Bronchial epithelial cell (primary cell): ENCODE data around the gene IL4I1. TPM values are rescaled to one million over a fixed set of nuclear protein-coding genes. Genes with fewer than 3 reads are reported as not detected.

Experiments
- DNase-seq: peaks from one replicate; pipeline ENCODE4 v3.0.0-alpha.2; 2010; ENCODE audit warnings: low read depth
- FAIRE-seq: peaks from 2 replicates; lab custom pipeline; 2011; peaks lifted over from hg19 to GRCh38; lab: Jason Lieb, UNC
- H3K27me3 ChIP-seq: 2 replicates; pipeline ENCODE4 v1.5.1; 2011; ENCODE audit warnings: low read length; ENCODE audit not compliant: control insufficient read depth, insufficient read depth
- H3K36me3 ChIP-seq: 2 replicates; pipeline ENCODE4 v1.5.1; 2011; ENCODE audit warnings: low read length; ENCODE audit not compliant: control insufficient read depth, insufficient read depth
- H3K4me3 ChIP-seq: 2 replicates; pipeline ENCODE4 v1.5.1; 2011; ENCODE audit warnings: mild to moderate bottlenecking, low read depth, low read length, control low read depth
- CTCF ChIP-seq: IDR thresholded peaks from 2 replicates; pipeline ENCODE4 v1.5.1; 2011; ENCODE audit warnings: mild to moderate bottlenecking, moderate library complexity, low read length, control low read depth, inconsistent platforms; ENCODE audit not compliant: insufficient read depth, severe bottlenecking
- total RNA-seq: library from RNA; depleted of rRNA; stranded (reverse); fragments of >200 nt; gene quantifications from 2 replicates; pipeline ENCODE4 v1.2.1, GENCODE V29; 2014

The IL4I1 gene
- total RNA-seq, 1 donor from 2014 or later: 0.26 TPM

GRCh38 chr19:49913720-49914119 is 17.0 kb upstream of the IL4I1 start:
- H3K27me3 ChIP-seq: no peaks in the 10 kb centered on the region
- TF ChIP-seq CTCF: no peak
- no peak overlapping the region for H3K4me3 ChIP-seq
- no peak for FAIRE-seq
- H3K36me3 ChIP-seq: peaks cover 17% of the 10 kb centered on the region
- no peak for DNase-seq

- Histone ChIP-seq H3K27me3 (no peaks in the 10 kb centered on the region), H3K4me3 (no peak overlapping the region), H3K36me3 (peaks cover 20% of the 10 kb centered on the region)
- TF ChIP-seq CTCF: no peak
- DNase-seq (no peak), FAIRE-seq (no peak)
Observed at GRCh38 chr19:49912965-49913685, 16.4 kb upstream of the IL4I1 start.

- no peak for TF ChIP-seq CTCF
- Histone ChIP-seq H3K4me3 (no peak overlapping the region), H3K27me3 (no peaks in the 10 kb centered on the region), H3K36me3 (peaks cover 25% of the 10 kb centered on the region)
- FAIRE-seq: no peak
- DNase-seq: no peak
Observed at GRCh38 chr19:49911381-49912145, 14.9 kb upstream of the IL4I1 start.

- Histone ChIP-seq H3K36me3 (peaks cover 19% of the 10 kb centered on the region), H3K4me3 (no peak overlapping the region), H3K27me3 (no peaks in the 10 kb centered on the region)
- DNase-seq (no peak), FAIRE-seq (no peak)
- TF ChIP-seq CTCF: no peak
Observed at GRCh38 chr19:49910179-49910578, 13.5 kb upstream of the IL4I1 start.

- no peak overlapping the region for H3K4me3 ChIP-seq
- no peaks in the 10 kb centered on the region for H3K27me3 ChIP-seq
- no peak for TF ChIP-seq CTCF
- FAIRE-seq (no peak), DNase-seq (no peak)
- peaks cover 14% of the 10 kb centered on the region for H3K36me3 ChIP-seq
Observed at GRCh38 chr19:49908480-49909420, 12.1 kb upstream of the IL4I1 start.
